ENCODE measurements around the gene HBEGF. TPM values are rescaled to one million over a fixed set of nuclear protein-coding genes. Genes with fewer than 3 reads are reported as not detected.

Gene HBEGF
- 10 to 100 TPM; 12.8 TPM for total RNA-seq

DNA sequence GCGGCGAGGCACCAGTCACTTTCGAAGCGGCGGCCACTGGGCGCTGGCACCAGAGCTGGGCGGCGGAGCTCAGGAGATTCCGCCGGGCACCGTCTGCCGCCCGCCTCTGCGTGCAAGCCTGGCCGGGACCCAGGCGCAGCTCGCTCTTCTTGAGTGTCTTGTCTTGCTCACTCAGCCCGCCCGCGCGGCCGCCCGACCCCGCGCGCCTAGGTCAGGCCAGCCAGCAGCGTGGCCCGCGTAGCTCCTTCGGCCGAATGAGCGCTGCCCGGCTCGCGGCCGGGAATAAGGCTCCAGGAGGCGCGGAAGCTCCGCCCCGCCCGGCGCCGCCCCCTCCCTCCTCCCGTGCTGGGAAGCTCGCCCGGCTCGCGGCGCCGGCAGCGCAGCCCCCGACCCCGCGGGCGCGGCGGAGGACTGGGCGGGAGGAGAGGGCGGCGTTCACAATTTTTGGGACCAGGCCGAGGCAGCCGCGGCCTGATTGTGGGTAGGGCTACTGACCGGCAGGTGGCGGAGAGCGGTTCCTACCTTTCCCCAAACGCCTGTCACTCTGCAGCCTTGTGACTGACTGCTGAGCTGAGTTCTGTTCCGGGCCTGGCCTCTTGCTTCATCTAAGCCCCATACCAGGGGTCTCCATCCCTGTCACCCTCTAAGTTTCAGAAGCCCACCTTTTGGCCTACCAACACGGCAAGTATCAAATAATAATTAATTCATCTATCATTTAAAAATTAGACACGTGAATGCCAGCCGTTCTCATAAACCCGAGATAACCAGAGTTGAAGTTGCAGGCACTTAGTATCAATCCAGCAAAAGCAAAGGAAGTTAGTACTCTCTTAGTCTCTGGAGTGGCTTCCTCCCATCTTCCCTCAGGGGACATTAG lies at the start of gene HBEGF:
HBEGF (minus strand) TSS at position 256 of the 874 bp plus-strand sequence. CDS start 275 bp downstream, outside the sequence.
- ATAC-seq (ENCODE audit: low read depth) (peak; percentile 54), DNase-seq (peak; percentile 75)
- Mint-ChIP-seq H3K27ac (peak within 1 kb of the TSS; percentile 84), H3K36me3 (peaks cover 21% of the 10 kb centered on the region), H3K27me3 (peaks cover 11% of the 10 kb centered on the region), H3K9me3 (no peaks in the 10 kb centered on the region), H3K4me3 (peak within 1 kb of the TSS; percentile 95), H3K4me1 (peaks cover 58% of the 10 kb centered on the region)
- POLR2A ChIA-PET: interaction anchor here (0.7 to 3.2 kb wide), 11 partner anchors 11 to 100 kb away, joined by 3 to 31 read pairs (median 4); partner anchors contain the start of genes ANKHD1 and PFDN1

GRCh38 chr5:140393738-140394137 lies 47.3 kb upstream of the HBEGF start:
- no peak for ATAC-seq (ENCODE audit: low read depth)
- POLR2A ChIA-PET: no interaction called here

GRCh38 chr5:140391732-140392131 lies 45.3 kb upstream of the HBEGF start:
- ATAC-seq (ENCODE audit: low read depth) (no peak), DNase-seq (no peak)
- Mint-ChIP-seq H3K4me3 (no peak overlapping the region), H3K36me3 (no peaks in the 10 kb centered on the region), H3K4me1 (no peaks in the 10 kb centered on the region), H3K27ac (no peak overlapping the region), H3K9me3 (no peaks in the 10 kb centered on the region), H3K27me3 (no peaks in the 10 kb centered on the region)
- POLR2A ChIA-PET: no interaction called here

More at GRCh38 chr5:140393738-140394137, 47.3 kb upstream of the HBEGF start:
- Mint-ChIP-seq H3K4me1 (no peaks in the 10 kb centered on the region), H3K27ac (no peak overlapping the region), H3K9me3 (no peaks in the 10 kb centered on the region), H3K4me3 (no peak overlapping the region), H3K27me3 (no peaks in the 10 kb centered on the region), H3K36me3 (no peaks in the 10 kb centered on the region)
- no peak for DNase-seq

DNA sequence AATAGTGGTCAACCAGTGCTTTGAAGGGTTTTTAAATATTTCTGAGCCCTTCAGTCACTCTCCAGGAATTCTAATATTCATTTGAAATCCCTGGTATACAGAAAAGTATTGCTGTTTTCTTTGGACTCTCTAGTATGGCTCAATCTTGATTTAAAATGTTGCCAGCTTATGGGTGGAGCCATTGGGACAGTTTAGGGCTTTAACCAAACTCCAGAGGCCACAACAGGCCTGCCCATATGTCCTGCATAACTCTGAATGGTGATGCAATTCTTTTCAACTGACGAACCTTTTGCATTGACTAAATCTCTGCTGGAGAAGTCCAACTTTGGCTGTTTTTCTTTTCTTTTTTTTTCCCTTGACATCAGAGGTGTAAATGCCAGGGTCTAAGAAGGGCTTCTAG lies 44.9 kb upstream of the HBEGF start:
- Mint-ChIP-seq H3K27me3 (no peaks in the 10 kb centered on the region), H3K4me1 (no peaks in the 10 kb centered on the region), H3K27ac (no peak overlapping the region), H3K4me3 (no peak overlapping the region), H3K36me3 (no peaks in the 10 kb centered on the region), H3K9me3 (no peaks in the 10 kb centered on the region)
- ATAC-seq (ENCODE audit: low read depth): no peak
- no peak for DNase-seq
- POLR2A ChIA-PET: no interaction called here

DNA sequence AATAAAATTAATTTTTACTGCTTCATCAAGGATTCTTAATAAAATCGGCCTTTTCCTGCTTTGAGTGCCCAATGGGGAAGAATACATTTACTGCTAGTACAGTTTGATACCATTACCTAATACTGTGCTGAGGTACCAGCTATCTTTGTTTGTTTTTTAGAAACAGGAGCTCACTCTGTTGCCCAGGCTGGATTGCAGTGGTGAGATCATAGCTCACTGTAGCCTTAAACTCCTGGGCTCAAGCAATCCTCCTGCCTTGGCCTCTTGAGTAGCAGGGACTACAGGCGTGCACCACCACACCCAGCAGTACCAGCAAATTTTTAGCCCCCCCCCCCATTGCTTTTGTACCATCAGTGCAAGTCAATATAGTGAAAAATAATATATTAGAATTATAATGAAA lies 41.6 kb upstream of the HBEGF start:
- H3K4me1 Mint-ChIP-seq: peaks cover 6% of the 10 kb centered on the region

GRCh38 chr5:140383300-140383699 lies 36.9 kb upstream of the HBEGF start:
- H3K27me3 Mint-ChIP-seq: peaks cover 2% of the 10 kb centered on the region
- no peak for ATAC-seq (ENCODE audit: low read depth)
- H3K4me3 Mint-ChIP-seq: no peak overlapping the region
- POLR2A ChIA-PET: no interaction called here
- H3K36me3 Mint-ChIP-seq: peaks cover 4% of the 10 kb centered on the region
- H3K4me1 Mint-ChIP-seq: peaks cover 9% of the 10 kb centered on the region
- H3K27ac Mint-ChIP-seq: peak overlapping the region; percentile 10
- no peaks in the 10 kb centered on the region for H3K9me3 Mint-ChIP-seq
- DNase-seq: no peak

More for the DNA sequence above, 41.6 kb upstream of the HBEGF start:
- Mint-ChIP-seq H3K27ac (no peak overlapping the region), H3K4me3 (no peak overlapping the region), H3K9me3 (no peaks in the 10 kb centered on the region), H3K27me3 (no peaks in the 10 kb centered on the region), H3K36me3 (peaks cover 4% of the 10 kb centered on the region)
- DNase-seq (no peak), ATAC-seq (ENCODE audit: low read depth) (no peak)
- POLR2A ChIA-PET: no interaction called here

DNA sequence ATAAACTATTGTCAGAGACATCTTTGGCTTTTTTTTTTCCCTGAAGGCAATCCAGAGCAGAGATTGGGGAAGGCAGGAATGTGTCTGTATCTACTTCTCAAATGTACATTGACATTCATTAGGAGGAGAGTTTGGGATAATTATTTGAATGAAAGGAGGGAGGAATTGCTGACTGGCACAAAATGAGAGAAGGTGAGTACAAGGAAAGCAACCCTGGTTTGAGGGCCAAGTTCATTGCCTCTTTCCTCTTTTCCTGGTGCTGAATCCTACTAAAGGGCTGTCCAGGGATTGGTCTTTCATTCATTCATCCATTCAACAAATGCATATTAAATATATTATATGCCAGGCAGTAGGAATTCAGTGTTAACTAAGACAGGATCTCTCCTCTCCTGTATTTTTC lies 36.5 kb upstream of the HBEGF start:
- H3K27ac Mint-ChIP-seq: no peak overlapping the region
- H3K27me3 Mint-ChIP-seq: peaks cover 2% of the 10 kb centered on the region
- no peak overlapping the region for H3K4me3 Mint-ChIP-seq
- ATAC-seq (ENCODE audit: low read depth) (no peak), DNase-seq (no peak)
- H3K9me3 Mint-ChIP-seq: no peaks in the 10 kb centered on the region
- POLR2A ChIA-PET: no interaction called here
- H3K4me1 Mint-ChIP-seq: peaks cover 9% of the 10 kb centered on the region
- H3K36me3 Mint-ChIP-seq: peaks cover 4% of the 10 kb centered on the region

DNA sequence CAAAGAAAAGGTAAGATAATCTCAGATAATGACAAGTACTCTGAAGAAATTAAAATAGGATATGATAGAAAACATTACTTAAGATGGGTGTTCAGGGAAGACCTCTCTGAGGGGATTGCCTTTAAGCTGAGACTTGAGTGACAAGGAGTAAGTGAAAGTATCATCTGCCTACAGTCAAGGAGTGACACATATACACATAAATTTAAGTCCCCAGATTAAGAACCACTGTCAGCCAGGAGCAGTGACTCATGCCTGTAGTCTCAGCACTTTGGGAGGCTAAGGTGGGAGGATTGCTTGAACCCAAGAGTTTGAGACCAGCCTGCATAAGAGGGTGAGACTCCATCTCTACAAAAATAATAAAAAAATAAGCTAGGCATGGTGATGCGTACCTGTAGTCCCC lies 35.6 kb upstream of the HBEGF start:
- peaks cover 2% of the 10 kb centered on the region for H3K27me3 Mint-ChIP-seq
- H3K4me1 Mint-ChIP-seq: peaks cover 9% of the 10 kb centered on the region
- H3K4me3 Mint-ChIP-seq: no peak overlapping the region
- no peaks in the 10 kb centered on the region for H3K9me3 Mint-ChIP-seq
- ATAC-seq (ENCODE audit: low read depth) (no peak), DNase-seq (no peak)
- H3K27ac Mint-ChIP-seq: no peak overlapping the region
- POLR2A ChIA-PET: interaction anchor here (0.6 kb wide), 1 partner anchor 121 kb away, joined by 4 read pairs; no protein-coding TSS in a partner anchor
- H3K36me3 Mint-ChIP-seq: peaks cover 4% of the 10 kb centered on the region

DNA sequence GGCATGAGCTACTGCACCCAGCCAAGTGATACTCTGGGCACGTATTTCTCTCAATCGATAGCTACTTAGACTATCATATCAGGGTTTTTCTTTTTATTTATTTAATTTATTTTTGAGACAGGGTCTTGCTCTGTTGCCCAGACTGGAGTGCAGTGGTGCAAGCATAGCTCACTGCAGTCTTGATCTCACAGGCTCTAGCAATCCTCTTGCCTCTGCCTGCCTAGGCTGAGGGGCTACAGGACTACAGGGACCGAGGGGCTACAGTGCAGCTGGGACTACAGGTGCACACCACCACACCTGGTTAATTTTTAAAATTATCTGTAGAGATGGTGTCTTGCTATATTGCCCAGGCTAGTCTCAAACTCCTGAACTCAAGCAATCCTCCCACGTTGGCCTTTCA lies 34.9 kb upstream of the HBEGF start:
- H3K36me3 Mint-ChIP-seq: peaks cover 4% of the 10 kb centered on the region

GRCh38 chr5:140372971-140373487 lies 26.6 kb upstream of the HBEGF start:
- H3K36me3 Mint-ChIP-seq: no peaks in the 10 kb centered on the region
- H3K9me3 Mint-ChIP-seq: no peaks in the 10 kb centered on the region
- POLR2A ChIA-PET: interaction anchor here (1.0 kb wide), 2 partner anchors 267 to 275 kb away, joined by 3 read pairs; partner anchors contain the start of gene IK
- H3K27me3 Mint-ChIP-seq: peaks cover 2% of the 10 kb centered on the region
- no peak overlapping the region for H3K4me3 Mint-ChIP-seq
- DNase-seq (no peak), ATAC-seq (ENCODE audit: low read depth) (peak; percentile 54)
- no peak overlapping the region for H3K27ac Mint-ChIP-seq
- H3K4me1 Mint-ChIP-seq: peaks cover 7% of the 10 kb centered on the region

More for the DNA sequence above, 34.9 kb upstream of the HBEGF start:
- Mint-ChIP-seq H3K4me3 (no peak overlapping the region), H3K9me3 (no peaks in the 10 kb centered on the region), H3K27ac (no peak overlapping the region), H3K4me1 (peaks cover 9% of the 10 kb centered on the region), H3K27me3 (peaks cover 2% of the 10 kb centered on the region)
- POLR2A ChIA-PET: interaction anchor here (0.6 kb wide), 1 partner anchor 121 kb away, joined by 4 read pairs; no protein-coding TSS in a partner anchor
- DNase-seq (no peak), ATAC-seq (ENCODE audit: low read depth) (no peak)

DNA sequence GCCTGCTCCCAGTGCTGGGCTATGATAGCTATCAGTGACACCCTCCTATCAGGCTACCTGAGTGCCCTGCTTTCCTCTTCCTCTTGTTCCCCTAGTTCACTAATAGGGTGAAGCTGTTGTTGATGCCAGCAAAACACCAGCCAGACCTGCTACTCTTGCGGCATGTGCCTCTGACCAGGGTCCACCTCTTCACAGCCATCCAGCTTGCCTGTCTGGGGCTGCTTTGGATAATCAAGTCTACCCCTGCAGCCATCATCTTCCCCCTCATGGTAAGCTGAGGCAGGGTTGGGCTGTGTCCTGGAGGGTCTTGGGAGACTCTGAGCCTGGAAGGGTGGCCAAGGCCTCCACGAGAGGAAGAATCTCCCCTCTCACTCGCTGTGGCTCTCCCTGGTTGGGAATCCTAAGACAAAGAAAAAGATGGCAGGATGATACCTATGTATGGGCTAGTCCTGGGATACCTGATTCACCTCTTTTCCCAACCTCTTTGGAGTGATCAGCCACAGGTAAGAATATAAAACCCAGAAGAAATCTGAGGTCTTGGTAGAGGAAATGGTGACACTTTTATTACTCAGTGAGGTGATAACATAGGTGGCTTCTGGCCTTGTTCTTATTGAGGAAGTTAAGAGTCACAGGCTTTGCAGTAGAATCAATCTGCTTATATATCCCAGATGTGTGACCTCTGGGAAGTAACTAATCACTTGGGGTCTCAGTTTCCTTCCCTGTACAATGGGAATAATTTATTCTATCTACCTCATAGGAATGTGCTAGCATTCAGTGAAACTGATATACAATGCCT lies 25.2 kb upstream of the HBEGF start:
- Mint-ChIP-seq H3K36me3 (no peaks in the 10 kb centered on the region), H3K9me3 (no peaks in the 10 kb centered on the region), H3K27me3 (peaks cover 2% of the 10 kb centered on the region), H3K27ac (no peak overlapping the region), H3K4me3 (no peak overlapping the region), H3K4me1 (peaks cover 7% of the 10 kb centered on the region)
- ATAC-seq (ENCODE audit: low read depth): no peak
- DNase-seq: no peak
- POLR2A ChIA-PET: interaction anchor here (1.0 kb wide), 1 partner anchor 268 kb away, joined by 3 read pairs; no protein-coding TSS in a partner anchor

- Mint-ChIP-seq H3K9me3 (no peaks in the 10 kb centered on the region), H3K36me3 (no peaks in the 10 kb centered on the region), H3K4me1 (peaks cover 6% of the 10 kb centered on the region), H3K27me3 (peaks cover 2% of the 10 kb centered on the region), H3K4me3 (no peak overlapping the region), H3K27ac (no peak overlapping the region)
- ATAC-seq (ENCODE audit: low read depth) (no peak), DNase-seq (no peak)
- POLR2A ChIA-PET: no interaction called here
Measured at GRCh38 chr5:140367256-140368013, 21.0 kb upstream of the HBEGF start.

All from activated naive CD8-positive, alpha-beta T cell treated with anti-CD3 and anti-CD28 coated beads, Interleukin-2, amount 10 ng/mL, durations not matched to agents 7 days and 5 days (primary cell).